Measurements from ENCODE around the gene CAB39L.

DNA sequence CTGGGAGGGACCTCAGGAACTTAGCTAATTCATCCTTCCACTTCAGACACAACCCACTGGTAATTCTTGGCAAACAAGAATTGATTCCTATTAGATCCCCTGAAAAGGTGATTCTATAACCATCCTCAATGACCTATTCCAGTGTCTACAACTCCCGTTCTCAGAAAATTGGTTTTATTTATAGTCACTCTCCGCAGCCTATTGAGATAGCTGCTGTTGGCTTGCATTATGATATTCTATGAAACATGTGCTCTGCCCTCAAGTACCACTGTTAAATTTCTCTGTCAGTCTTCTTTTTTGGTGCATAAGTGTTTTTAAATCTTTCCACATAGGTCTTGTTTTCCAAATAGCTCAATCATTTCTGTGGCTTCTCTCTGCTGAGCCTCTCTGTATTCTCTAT lies 121.2 kb downstream of the CAB39L start:
- TF ChIP-seq TAL1 (IDR thresholded peaks at IDR 0.05), result no peak
- TF ChIP-seq, protein P1, sequence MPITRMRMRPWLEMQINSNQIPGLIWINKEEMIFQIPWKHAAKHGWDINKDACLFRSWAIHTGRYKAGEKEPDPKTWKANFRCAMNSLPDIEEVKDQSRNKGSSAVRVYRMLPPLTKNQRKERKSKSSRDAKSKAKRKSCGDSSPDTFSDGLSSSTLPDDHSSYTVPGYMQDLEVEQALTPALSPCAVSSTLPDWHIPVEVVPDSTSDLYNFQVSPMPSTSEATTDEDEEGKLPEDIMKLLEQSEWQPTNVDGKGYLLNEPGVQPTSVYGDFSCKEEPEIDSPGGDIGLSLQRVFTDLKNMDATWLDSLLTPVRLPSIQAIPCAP (CRISPR knock-in tag; IDR thresholded peaks at IDR 0.05; ENCODE audit: borderline replicate concordance), result no peak
- TF ChIP-seq, protein P2, sequence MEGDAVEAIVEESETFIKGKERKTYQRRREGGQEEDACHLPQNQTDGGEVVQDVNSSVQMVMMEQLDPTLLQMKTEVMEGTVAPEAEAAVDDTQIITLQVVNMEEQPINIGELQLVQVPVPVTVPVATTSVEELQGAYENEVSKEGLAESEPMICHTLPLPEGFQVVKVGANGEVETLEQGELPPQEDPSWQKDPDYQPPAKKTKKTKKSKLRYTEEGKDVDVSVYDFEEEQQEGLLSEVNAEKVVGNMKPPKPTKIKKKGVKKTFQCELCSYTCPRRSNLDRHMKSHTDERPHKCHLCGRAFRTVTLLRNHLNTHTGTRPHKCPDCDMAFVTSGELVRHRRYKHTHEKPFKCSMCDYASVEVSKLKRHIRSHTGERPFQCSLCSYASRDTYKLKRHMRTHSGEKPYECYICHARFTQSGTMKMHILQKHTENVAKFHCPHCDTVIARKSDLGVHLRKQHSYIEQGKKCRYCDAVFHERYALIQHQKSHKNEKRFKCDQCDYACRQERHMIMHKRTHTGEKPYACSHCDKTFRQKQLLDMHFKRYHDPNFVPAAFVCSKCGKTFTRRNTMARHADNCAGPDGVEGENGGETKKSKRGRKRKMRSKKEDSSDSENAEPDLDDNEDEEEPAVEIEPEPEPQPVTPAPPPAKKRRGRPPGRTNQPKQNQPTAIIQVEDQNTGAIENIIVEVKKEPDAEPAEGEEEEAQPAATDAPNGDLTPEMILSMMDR (IDR thresholded peaks at IDR 0.05 in 2 of 3, conservative IDR thresholded peaks at IDR 0.05 in 1 of 3; ENCODE audit: insufficient read depth in 2 of 3, low read depth in 1 of 3, low read length in 3 of 3), result no peak

Data from K562 (cell line).